GM12878 (cell line): ENCODE results near the gene KIF2C. TPM values are rescaled to one million over a fixed set of nuclear protein-coding genes. Genes with fewer than 3 reads are reported as not detected.

ENCODE experiments used
- E2F8 ChIP-seq: fragments of 450-650 bp; IDR thresholded peaks from 2 replicates; pipeline ENCODE4 v1.6.1; 2018; ENCODE audit warnings: mild to moderate bottlenecking, low read depth, moderate library complexity; ENCODE audit not compliant: partially characterized antibody
- NFYA ChIP-seq: IDR thresholded peaks from 2 replicates; pipeline ENCODE4 v1.6.1; 2011; ENCODE audit warnings: low read depth, mild to moderate bottlenecking, low read length, improper control_type of control experiment, borderline replicate concordance
- PAX8 ChIP-seq: fragments of 450-650 bp; IDR thresholded peaks from 2 replicates; pipeline ENCODE4 v1.6.1; 2017; ENCODE audit warnings: mild to moderate bottlenecking, moderate library complexity
- SMAD5 ChIP-seq: IDR thresholded peaks from 2 replicates; pipeline ENCODE4 v1.6.1; 2016; ENCODE audit warnings: antibody characterized with exemption, low read depth
- SRF ChIP-seq, 2 experiments: IDR thresholded peaks; 2 replicates each; pipeline ENCODE4 v1.6.1; 2011; ENCODE audit warnings: low read depth in 2 of 2, low read length in 2 of 2, mild to moderate bottlenecking in 1 of 2, moderate library complexity in 1 of 2
- USF2 ChIP-seq: IDR thresholded peaks from 2 replicates; pipeline ENCODE4 v1.6.1; 2011; ENCODE audit warnings: low read depth, low read length, improper control_type of control experiment, borderline replicate concordance
- ZZZ3 ChIP-seq: IDR thresholded peaks from 2 replicates; pipeline ENCODE4 v1.6.1; 2011; ENCODE audit warnings: low read depth; ENCODE audit not compliant: control insufficient read depth, insufficient read length
- polyA plus RNA-seq, 11 experiments: library from polyadenylated mRNA; depleted of rRNA in 4 of 11; unstranded in 6 of 11; stranded (reverse) in 5 of 11; fragments of >200 nt; fragmentation: Nextera tagmentation in 4 of 11; fragmentation: Illumina TruSeq in 1 of 11; extraction: Ambion mirVana in 4 of 11; extraction: Trizol in 1 of 11; gene quantifications; 1 replicate in 1 of 11; 2 replicates in 10 of 11; pipeline versions ENCODE4 v1.2.1 to v1.2.3, GENCODE V29; 2011 to 2016; ENCODE audit warnings: inconsistent platforms in 2 of 11, missing spikeins in 2 of 11, low read depth in 1 of 11
- total RNA-seq, 4 experiments: library from RNA; depleted of rRNA in 3 of 4; stranded (reverse); fragments of >200 nt in 3 of 4; fragmentation: Illumina TruSeq in 1 of 4; extraction: Trizol in 1 of 4; gene quantifications; 2 replicates each; pipeline versions ENCODE4 v1.2.1 to v1.2.3, GENCODE V29; 2013 to 2021
- TF ChIP-seq, protein P1 (sequence below): fragments of 150-350 bp; IDR thresholded peaks from 2 replicates; pipeline ENCODE4 v1.6.1; 2014; ENCODE audit warnings: mild to moderate bottlenecking, low read depth, low read length
- TF ChIP-seq, protein P2 (sequence below): fragments of 450-650 bp; formaldehyde crosslinking; IDR thresholded peaks from 2 replicates; pipeline ENCODE4 v1.4.0; 2022; ENCODE audit warnings: mild to moderate bottlenecking, moderate library complexity

The KIF2C gene
- total and polyA plus RNA-seq, 10 of the 15 experiments (the other 5 are each of a cell fraction or from before 2014, with no cell fraction given): 42.3 to 104 (median 83.8) TPM

GRCh38 chr1:44739307-44740178, at the start of gene KIF2C (continued):
- no peak for TF ChIP-seq USF2
- no peak for TF ChIP-seq PAX8
- peak; percentile 92 for TF ChIP-seq SMAD5
- TF ChIP-seq, protein P1, sequence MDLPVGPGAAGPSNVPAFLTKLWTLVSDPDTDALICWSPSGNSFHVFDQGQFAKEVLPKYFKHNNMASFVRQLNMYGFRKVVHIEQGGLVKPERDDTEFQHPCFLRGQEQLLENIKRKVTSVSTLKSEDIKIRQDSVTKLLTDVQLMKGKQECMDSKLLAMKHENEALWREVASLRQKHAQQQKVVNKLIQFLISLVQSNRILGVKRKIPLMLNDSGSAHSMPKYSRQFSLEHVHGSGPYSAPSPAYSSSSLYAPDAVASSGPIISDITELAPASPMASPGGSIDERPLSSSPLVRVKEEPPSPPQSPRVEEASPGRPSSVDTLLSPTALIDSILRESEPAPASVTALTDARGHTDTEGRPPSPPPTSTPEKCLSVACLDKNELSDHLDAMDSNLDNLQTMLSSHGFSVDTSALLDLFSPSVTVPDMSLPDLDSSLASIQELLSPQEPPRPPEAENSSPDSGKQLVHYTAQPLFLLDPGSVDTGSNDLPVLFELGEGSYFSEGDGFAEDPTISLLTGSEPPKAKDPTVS: no peak
- TF ChIP-seq E2F8: no peak
- TF ChIP-seq, protein P2, sequence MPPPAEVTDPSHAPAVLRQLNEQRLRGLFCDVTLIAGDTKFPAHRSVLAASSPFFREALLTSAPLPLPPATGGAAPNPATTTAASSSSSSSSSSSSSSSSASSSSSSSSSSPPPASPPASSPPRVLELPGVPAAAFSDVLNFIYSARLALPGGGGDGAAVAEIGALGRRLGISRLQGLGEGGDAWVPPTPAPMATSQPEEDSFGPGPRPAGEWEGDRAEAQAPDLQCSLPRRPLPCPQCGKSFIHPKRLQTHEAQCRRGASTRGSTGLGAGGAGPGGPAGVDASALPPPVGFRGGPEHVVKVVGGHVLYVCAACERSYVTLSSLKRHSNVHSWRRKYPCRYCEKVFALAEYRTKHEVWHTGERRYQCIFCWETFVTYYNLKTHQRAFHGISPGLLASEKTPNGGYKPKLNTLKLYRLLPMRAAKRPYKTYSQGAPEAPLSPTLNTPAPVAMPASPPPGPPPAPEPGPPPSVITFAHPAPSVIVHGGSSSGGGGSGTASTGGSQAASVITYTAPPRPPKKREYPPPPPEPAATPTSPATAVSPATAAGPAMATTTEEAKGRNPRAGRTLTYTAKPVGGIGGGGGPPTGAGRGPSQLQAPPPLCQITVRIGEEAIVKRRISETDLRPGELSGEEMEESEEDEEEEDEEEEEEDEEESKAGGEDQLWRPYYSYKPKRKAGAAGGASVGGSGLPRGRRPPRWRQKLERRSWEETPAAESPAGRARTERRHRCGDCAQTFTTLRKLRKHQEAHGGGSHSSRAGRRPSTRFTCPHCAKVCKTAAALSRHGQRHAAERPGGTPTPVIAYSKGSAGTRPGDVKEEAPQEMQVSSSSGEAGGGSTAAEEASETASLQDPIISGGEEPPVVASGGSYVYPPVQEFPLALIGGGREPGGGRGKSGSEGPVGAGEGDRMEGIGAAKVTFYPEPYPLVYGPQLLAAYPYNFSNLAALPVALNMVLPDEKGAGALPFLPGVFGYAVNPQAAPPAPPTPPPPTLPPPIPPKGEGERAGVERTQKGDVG (CRISPR knock-in tag): no peak
- no peak for TF ChIP-seq ZZZ3
- no peak for TF ChIP-seq NFYA
- peak in 1 of 2 experiments; percentile 63; a peak in 1 of 4 replicates for TF ChIP-seq SRF (IDR thresholded peaks at IDR 0.05; ENCODE audit: low read depth in 2 of 2, low read length in 2 of 2)
